HG02623 (cell line): ENCODE measurements around the gene RAB44.

ENCODE experiments used
- ATAC-seq: cut with Tn5 transposase; IDR thresholded peaks from one replicate; pipeline ENCODE4 v1.9.1; 2021; ENCODE audit warnings: moderate library complexity; ENCODE audit not compliant: unreplicated experiment

Gene RAB44

DNA sequence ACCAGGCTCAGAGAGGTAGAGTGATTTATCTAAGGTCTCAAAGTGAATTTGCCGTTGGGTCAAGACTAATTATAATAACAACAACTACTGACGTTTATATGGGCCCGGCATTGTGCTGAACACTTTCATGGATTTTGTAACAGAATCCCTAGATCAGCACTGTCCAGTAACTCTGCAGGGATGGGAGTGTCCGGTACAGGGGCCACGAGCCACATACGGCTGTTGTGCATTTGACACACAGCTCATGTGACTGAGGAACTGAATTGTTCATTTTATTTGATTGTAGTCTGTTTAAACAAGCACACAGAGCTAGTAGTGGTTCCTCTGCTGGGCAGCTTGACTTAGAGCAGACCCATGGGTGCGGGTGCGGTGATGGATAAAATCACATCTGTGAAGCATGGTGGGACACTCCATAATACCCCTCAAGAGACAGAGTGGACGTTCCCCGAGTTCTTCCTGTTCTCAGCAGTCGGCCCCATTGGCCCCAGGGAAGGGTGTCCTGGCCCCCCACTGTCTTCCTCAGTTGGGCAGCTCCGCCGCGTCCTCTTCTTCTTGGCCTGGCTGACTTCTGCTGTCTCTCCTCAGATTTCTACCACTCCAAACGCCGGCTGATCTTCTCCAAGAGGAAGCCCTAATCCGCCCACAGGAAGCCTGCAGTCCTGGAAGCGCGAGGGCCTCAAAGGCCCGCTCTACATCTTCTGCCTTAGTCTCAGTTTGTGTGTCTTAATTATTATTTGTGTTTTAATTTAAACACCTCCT lies 12.3 kb upstream of the RAB44 start:
- ATAC-seq, result no peak

DNA sequence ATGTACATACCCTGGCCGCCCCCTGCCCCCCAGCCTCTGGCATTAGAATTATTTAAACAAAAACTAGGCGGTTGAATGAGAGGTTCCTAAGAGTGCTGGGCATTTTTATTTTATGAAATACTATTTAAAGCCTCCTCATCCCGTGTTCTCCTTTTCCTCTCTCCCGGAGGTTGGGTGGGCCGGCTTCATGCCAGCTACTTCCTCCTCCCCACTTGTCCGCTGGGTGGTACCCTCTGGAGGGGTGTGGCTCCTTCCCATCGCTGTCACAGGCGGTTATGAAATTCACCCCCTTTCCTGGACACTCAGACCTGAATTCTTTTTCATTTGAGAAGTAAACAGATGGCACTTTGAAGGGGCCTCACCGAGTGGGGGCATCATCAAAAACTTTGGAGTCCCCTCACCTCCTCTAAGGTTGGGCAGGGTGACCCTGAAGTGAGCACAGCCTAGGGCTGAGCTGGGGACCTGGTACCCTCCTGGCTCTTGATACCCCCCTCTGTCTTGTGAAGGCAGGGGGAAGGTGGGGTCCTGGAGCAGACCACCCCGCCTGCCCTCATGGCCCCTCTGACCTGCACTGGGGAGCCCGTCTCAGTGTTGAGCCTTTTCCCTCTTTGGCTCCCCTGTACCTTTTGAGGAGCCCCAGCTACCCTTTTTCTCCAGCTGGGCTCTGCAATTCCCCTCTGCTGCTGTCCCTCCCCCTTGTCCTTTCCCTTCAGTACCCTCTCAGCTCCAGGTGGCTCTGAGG lies 11.5 kb upstream of the RAB44 start:
- ATAC-seq, result no peak

DNA sequence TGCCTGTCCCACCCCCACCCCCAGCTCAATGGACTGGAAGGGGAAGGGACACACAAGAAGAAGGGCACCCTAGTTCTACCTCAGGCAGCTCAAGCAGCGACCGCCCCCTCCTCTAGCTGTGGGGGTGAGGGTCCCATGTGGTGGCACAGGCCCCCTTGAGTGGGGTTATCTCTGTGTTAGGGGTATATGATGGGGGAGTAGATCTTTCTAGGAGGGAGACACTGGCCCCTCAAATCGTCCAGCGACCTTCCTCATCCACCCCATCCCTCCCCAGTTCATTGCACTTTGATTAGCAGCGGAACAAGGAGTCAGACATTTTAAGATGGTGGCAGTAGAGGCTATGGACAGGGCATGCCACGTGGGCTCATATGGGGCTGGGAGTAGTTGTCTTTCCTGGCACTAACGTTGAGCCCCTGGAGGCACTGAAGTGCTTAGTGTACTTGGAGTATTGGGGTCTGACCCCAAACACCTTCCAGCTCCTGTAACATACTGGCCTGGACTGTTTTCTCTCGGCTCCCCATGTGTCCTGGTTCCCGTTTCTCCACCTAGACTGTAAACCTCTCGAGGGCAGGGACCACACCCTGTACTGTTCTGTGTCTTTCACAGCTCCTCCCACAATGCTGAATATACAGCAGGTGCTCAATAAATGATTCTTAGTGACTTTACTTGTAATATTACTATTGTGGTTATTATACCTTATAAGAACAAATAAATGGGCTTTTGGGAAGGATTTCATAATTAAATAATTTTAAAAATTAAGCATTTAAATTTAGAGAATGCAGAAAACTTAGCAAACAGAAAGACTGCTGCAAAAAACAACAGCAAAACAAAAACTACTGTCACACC lies 10.7 kb upstream of the RAB44 start:
- no peak for ATAC-seq

DNA sequence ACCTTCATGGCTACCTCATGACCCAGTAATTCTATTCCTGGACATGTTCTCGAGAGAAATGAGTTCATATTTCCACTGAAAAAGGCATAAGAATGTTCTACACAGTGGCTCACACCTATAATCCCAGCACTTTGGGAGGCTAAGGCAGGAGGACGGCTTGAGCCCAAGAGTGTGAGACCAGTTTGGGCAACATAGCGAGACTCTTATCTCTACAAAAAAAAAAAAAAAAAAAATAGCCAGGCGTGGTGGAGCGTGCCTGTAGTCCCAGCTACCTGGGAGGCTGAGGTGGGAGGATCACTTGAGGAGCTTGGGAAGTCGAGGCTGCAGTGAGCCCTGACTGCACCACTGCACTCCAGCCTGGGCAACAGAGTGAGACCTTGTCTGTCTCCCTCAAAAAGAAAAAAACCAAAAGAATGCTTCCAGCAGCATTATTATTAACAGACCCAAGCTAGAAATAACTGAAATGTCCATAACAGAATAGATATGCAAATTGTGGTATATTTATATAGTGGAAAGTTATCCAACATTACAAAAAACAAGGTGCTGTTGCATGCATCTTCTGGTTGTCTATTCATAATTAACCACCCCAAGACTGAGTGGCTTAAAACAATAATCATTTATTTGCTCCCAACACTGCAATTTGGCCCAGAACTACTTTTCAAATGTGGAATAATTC lies 9.4 kb upstream of the RAB44 start:
- no peak for ATAC-seq

DNA sequence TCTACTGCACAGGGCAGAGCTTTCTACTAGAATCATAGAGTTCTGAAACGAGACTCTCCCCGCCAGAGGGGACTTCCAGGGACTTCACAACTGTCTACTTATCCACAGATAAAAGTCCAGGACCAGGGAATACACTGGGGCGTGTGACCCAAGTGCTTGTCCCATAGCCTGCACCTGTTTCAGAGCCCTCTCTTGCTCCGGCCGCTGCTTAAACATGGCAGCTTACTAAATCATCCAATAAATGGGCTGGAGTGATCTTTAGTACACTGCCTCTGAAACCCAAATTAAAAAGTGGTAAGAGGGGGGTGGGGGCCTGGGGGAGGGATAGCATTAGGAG lies 8.9 kb upstream of the RAB44 start:
- no peak for ATAC-seq

DNA sequence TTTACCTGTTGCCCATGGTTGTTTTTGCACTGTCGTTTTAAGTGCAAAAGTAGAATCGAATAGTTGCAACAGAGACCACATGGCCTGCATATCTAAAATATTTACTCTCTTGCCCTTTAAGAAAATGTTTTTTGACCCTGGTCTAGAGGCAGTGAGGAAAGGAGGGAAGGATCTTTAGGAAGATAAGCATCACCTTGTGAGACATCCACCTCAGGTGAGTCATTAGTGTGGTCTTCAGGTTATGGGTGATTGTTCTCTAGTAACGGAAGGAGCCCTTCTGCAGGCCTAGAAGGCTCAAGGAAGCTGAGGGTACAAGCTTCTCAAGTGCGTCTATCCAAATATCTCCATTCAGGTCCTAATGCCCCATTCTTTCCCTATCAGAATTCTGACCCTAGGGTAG lies 6.6 kb upstream of the RAB44 start:
- ATAC-seq, result no peak

DNA sequence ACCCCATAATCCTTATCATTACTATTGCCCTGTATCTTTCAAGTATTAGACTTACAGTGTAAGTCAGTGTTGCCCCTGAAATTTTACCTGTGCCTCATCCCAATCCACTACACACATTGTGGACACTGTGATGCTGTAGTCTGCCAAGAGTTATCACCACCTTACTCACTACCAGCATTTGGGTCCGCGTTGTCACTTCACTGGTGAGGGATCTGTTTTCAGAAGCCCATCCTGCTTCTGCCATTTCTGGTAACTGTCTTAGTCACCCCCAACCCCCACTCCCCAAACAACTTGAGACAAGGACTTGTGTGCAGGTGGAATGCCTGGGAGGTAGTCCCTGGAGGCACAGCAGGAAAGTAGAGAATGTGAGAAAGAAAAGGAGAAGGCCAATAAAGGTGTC lies 6.0 kb upstream of the RAB44 start:
- ATAC-seq, result no peak

DNA sequence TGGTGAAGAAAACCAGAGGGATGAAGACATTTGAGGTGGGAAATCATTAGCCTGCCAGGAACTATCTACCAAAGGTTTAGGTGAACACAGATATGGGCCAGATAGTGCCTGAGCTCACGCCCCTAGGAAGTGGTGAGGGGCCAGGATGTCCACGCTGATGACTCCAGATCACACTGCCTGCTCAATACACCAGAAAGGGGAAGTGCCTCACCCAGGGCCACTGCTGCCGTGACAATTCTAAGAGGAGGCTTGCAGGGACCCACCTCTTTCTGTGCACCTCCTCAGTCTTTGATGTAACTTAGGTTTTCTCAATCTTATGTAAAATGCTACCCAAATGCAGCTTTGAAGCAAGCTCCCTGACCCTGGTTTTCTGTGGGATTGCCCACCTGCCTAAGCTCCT lies 5.4 kb upstream of the RAB44 start:
- no peak for ATAC-seq

DNA sequence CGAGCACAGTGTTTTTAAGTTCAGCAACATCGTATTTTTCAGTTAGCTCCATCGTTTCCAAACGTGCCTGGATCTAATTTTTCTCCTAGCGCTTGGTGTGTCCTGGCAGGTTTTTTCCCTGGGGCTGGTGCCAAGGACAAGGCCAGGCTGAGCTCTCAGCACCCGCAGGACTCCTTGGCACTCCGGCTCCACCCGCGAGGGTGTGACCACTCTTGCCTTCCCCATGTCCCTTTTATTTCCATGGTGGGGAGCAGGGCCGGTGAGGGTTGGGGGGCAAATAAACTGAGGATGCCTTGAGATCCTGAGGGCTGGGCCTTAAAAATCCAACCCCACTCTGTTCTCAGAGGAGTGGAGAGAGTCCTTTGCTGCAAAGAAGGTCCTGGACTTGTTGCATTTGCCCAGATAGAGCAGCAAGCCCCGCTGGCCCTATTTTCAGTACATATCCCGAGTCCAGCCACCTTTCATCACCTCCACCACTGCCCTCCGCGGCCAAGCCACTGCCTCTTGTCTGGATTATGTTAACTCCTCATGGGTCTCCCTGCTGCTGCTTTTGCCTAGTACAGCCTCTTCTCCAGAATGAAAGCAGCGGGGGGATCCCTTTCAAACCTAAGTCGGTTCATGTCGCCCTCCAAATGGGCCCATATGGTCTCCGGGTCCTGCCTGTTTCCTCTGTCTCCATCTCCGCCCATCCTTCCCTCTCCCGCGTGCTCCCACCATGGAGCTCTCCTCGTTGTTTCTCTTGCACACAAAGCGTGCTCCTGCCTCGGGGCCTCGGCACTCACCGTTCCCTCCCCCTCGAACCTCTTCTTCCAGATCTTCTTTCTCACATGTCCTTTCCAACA lies 4.5 kb upstream of the RAB44 start:
- ATAC-seq, result no peak

DNA sequence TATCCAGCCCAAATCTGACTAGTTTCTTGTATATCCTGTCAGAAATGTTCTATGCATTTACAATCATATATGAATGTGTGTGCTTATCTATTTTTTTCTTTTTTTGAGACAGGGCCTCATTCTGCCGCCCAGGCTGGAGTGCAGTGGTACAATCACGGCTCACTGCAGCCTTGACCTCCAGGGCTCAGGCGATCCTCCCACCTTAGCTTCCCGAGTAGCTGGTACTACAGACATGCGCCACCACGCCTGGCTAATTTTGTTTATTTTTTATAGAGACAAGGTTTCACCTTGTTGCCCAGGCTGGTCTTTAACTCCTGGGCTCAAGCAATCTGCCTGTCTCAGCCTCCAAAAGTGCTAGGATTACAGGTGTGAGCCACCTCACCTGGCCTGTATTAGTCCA lies 3.0 kb upstream of the RAB44 start:
- no peak for ATAC-seq

DNA sequence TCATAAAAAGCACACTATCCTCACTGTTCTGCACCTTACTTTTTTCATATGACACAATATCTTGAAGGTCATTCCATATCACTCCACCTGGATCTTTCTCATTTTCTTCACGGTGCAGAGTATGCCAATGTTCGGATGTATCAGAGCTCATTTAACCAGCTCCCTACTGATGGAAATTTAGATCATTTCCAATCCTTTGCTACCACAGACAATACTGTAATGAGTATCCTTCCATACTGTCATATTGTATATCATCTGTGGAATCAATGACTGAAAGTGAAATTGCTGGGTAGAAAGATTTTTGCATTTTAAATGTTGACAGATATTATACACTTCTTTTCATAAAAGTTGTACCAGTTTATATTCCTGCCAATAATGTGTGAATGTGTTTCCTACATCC lies 2.2 kb upstream of the RAB44 start:
- no peak for ATAC-seq

DNA sequence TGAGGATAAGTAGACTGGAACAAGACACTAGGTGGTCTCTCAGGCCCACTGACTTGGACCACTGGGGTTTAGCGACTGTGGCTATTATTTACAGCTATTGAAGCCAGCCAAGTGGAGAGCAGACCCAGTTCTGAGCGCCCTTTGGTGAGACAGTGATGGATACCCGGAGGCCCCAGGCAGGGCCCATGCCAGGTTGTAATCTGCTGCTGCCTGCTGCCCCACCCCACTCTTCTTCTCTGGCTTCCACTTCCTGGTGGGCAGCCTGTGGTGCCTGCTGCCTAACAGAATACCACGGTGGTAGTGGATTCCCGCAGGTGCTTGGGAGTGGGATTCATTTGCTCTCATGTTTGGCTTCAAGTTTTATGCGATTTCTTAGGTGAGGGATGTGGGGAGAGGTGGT lies 570 bp downstream of the RAB44 start:
- ATAC-seq, result no peak

DNA sequence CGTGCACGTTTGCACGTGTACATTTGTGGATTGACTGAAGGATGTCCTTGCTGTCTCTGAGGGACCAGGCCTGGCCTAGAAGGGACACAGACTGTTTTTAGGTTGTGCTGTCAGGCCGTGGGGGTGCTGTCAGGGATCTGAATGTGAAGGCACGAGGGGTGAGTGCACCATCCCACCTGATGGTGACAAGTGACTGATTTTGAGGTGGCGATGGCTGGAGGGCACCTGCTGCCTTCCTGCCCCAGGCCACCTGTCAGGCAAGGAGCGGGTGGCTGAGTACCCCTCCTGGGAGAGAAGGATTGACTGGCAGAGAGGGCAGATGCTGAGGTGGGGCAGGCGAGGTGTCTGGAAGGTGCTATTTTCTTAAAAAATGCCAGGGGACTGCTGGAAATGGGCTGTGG lies 1.2 kb downstream of the RAB44 start:
- ATAC-seq, result no peak

DNA sequence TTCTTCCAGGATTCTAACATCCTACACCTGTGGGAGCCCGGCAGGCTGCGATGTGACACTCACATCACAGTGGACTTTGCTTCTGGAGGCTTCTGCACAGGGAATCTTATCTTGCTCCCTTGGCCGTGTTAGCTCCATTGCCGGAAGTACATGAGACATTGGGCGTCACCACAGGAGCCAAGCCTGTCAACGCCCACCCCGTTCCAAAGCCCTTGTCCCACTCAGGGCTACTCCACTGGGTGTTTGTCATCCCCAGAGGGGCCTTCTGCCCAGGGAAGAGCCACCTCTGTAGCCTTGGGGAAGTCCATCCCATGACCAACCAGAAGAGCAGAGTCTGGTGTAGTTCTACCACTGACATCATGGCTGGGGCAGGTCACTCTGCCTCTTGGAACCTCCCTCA lies 1.7 kb downstream of the RAB44 start:
- no peak for ATAC-seq

DNA sequence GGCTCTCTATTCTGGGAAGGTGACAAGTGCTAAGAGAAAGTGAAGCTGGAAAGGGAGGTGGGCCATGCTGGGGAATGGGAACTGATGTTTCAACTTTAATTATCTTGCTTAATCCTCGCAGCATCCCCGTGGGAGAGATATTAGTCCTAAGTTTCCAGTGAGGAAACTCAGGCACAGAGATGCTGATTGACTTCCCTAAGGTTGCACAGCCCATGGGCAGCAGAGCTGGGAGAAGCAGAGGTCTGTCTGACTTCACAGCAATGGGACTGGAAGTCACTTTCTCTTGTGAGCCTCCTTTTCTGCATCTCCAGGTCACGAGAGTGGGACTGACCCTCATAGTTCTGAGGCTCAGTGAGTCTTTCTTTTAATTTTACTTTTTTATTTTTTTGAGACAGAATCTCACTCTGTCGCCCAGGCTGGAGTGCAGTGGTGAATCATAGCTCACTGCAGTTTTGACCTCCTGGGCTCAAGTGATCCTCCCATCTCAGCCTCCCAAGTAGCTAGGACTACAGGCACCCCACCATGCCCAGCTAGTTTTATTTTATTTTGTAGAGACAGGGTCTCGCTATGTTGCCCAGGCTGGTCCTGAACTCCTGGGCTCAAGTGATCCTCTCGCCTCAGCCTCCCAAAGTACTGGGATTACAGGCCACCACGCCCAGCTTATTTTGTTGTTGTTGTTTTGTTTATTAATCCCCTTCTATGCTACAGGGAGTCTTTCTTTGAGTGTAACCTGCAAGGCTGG lies 2.6 kb downstream of the RAB44 start:
- ATAC-seq, result no peak

DNA sequence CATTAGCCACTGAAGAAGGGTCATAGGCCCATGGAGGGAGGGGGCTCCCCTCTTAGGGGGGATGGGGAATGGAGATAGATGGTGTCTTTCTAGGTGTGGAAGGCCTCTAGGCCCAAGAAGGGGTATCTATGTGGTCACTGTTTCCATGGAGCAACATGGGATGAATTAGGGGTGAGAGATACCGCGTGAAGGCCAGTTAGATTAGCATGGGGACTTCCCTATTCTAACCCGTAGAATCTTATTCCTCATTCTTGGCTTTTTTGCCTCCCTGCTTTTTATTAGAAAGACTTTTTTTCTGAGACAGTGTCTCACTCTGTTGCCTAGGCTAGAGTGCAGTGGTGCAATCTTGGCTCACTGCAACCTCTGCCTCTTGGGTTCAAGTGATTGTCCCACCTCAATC lies 3.2 kb downstream of the RAB44 start:
- no peak for ATAC-seq

DNA sequence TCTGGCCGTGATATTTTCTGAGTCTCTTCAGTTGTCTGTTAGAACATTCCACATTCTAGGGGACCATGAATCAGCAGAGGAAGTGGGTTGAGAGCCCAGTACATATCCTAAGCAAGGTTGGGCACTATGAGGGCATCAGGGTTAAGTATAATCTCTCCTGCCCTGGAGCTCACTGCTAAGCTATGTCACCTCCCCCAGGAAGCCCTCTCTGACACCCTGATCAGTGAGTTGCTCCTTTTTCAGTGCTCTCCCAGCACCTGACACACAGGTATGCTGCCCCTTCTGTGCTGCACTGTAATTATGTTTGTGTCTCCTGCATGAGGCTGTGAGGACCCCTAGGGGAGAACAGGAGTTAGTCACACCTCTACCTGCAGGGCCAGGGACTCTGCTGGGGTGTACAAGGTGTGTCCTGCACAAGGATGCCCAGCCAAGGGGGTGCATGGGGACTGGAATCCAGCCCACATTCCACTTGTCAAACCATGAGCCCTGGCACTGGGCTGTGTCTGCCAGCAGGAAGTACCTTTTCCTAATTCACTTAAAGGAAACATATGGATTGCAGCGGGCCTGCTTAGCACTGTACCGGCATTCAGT lies 3.9 kb downstream of the RAB44 start:
- ATAC-seq, result no peak

DNA sequence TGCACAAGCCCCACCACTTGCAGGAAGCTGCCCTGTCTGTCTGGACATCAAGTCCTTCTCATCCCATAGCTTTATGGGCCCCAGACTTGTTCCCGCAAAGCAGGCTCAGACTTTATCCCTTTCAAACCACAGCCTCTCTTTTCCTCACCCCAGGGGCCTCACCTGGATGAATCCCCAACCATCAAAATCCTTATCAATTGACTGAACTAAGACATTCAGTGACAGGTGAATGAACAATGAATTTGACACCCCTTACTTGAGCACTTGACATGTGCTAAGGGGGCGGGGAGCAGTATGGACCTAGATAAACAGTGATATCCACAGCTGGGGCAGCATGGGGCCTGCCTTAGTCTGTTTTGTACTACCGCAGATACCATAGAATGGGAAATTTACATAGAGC lies 5.0 kb downstream of the RAB44 start:
- no peak for ATAC-seq

DNA sequence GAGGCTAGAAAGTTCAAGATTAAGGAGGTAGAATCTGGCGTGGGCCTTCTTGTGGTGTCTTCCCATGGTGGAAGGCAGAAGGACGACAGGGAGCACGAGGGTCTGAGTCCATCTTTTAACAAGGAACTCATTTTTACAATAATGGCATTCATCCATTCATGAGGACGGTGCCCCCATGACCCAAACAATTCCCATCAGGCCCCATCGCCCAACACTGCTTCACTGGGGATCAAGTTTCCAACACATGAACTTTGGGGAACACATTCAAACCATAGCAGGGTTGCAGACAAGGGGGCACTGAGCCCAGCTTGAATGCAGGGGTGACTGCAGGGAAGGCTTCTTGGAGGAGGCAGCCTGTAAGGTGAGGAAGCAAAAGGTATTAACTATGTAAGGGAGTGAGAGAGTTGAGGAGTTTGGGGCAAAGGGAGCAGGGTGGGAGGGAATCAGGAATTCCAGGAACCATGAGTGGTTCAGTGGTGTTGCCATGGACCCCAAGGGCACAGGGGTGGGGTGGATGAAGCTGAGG lies 5.5 kb downstream of the RAB44 start:
- ATAC-seq, result no peak
